GM21717 (cell line): Measurements from ENCODE around the gene BACH2.

Experiments
- ATAC-seq: cut with Tn5 transposase; IDR thresholded peaks from one replicate; pipeline ENCODE4 v1.9.1; 2021; ENCODE audit warnings: mild to moderate bottlenecking, moderate library complexity; ENCODE audit not compliant: unreplicated experiment

The BACH2 gene

GRCh38 chr6:90003941-90004340 lies 292.7 kb downstream of the BACH2 start:
- ATAC-seq = no peak

GRCh38 chr6:90003069-90003795 lies 293.4 kb downstream of the BACH2 start:
- no peak for ATAC-seq

GRCh38 chr6:90000864-90001731 lies 295.5 kb downstream of the BACH2 start:
- ATAC-seq = no peak

DNA sequence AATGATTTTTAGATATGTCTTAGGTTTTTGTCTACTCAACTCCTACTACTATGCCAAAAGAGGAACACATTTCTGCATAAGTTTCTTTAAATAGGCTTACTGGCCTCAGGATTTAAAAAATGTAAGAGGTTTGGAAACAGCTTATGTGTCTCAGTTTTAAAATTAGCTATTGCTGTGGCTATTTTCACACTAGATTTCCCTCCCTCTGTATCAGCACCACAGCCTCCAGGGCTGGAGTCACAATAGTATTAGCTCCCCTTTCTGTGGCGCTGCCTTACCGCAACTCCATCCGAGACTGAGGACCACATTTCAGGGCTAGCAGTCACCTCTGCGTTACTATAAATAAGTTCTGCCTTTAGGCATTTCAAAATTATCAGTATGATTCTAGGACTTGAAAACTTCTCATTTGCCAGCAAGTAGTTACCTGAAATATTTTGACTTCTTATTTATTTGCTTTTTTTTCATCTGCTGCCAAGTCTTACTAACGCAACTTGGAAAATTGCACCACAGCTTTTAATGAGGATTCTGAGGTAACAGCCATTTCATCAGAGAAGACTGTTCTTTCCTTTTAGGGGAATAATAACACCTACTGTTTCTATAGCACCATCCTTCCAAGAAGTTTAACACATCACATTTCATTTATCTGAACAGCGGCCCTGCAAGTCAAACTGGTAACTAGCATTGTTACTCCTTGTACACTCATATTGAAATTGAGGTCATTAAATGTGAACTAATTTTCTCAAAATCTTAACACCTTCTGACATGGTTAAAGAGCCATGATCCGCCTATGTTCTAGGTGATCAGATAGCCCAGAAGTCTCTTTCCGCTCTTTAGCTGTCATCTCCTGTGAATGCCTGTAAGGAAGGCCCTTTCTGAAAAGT lies 296.5 kb downstream of the BACH2 start:
- ATAC-seq = no peak

- ATAC-seq = no peak
Measured at GRCh38 chr6:89999154-89999553, 297.5 kb downstream of the BACH2 start.

DNA sequence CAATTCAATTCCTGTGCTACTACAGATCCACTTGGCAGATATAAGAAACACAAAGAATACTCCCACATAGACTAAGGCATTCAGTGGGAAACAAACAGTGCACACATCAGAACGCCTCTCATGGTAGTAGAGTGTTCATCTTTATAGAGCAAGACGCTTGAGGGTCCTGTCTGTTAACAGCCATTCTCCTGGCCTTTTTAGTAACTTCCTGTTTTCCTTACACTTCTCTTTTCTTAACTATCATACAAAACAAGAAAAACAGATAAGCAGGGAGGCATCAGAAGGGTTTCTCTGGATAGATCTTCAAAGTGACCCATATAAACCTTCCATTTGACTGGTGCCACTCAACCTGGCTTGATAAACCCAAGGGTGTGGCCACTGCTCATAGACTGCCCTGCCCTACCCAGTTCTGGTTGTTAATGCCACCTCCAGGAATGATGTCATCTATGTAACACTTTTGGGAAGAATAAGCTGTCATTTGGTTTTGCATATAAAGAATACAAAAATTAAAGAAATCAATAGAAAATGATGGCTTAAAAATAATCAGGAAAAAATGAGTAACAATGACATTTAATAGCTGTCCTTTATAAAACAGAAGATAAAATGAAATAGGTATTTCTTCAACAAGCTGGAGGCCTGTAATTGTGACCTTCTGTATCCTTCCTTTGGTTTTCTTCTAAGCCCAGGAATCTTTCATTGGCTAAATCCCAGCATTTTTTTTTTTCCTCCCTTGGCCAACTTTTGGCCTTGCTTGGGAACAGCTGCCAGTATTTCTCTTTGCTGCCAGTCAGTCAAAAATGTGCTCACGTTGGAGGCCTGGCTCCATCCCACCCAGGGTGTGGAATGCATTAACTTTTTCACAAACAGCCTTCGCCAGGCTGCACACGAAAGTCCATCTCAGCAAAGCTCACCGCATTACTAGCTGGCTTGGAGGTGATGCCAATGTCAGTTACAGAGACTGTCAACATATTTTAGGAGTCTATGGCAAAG lies 298.9 kb downstream of the BACH2 start:
- no peak for ATAC-seq

- no peak for ATAC-seq
Measured at GRCh38 chr6:89993411-89993810, 303.2 kb downstream of the BACH2 start.

GRCh38 chr6:89992818-89993217 lies 303.8 kb downstream of the BACH2 start:
- ATAC-seq = no peak

GRCh38 chr6:89989742-89990141 lies 306.9 kb downstream of the BACH2 start:
- ATAC-seq = no peak

DNA sequence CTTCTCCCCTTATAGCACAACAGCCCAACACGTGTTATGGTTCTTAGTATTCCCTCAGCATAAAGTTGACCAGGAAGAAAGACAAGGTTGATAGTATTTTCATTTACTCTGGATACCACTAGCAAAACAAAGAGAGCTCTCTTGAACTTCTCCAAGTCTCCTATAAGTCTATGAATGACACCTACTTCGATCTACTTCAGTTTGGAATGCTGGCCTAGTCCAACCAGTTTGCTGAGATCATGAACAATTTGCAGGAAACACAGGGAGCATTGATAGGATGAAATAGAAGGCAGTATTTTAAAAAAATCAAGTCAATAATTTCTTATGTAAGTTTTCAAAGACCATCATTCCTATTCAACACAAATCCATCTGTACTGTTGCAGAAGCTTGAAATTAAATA lies 308.8 kb downstream of the BACH2 start:
- no peak for ATAC-seq

DNA sequence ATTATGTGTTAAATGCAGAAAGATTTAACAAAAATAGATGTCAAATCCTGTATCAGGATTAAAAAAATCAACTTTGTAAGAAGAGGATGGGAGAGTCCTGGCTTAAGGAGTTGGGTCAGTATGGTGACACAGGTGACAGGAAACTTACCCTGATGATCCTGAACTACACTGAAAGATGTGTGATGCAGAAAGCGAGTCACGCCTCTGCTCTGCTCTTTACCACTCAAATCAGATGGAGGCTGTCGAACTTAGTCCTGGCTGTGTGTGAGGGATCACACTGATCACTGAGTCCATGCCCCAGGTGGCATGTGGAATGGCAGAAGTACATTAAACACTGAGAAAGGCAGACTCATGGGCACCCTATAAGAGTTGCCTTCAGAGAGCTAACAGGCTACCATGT lies 309.5 kb downstream of the BACH2 start:
- ATAC-seq = no peak

DNA sequence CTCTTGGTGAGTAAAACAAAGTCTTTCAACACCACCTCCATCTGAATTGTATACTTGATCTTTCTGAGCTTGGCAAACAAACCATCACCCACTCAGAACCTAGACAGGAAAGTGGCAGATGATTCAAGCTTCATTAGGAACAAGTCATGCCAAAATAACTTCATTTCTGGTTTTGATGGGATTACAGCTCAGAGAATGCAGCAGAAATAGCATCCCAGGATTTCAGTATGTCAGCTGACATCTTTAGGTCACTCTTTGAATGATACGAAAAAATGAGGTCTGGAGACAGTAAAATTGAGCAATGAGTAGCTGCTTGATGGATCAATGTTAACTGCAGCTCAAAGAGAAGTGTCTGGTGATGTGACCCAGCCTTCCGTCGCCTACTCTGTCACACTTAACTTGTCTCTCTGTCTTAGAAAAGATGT lies 310.0 kb downstream of the BACH2 start:
- no peak for ATAC-seq

DNA sequence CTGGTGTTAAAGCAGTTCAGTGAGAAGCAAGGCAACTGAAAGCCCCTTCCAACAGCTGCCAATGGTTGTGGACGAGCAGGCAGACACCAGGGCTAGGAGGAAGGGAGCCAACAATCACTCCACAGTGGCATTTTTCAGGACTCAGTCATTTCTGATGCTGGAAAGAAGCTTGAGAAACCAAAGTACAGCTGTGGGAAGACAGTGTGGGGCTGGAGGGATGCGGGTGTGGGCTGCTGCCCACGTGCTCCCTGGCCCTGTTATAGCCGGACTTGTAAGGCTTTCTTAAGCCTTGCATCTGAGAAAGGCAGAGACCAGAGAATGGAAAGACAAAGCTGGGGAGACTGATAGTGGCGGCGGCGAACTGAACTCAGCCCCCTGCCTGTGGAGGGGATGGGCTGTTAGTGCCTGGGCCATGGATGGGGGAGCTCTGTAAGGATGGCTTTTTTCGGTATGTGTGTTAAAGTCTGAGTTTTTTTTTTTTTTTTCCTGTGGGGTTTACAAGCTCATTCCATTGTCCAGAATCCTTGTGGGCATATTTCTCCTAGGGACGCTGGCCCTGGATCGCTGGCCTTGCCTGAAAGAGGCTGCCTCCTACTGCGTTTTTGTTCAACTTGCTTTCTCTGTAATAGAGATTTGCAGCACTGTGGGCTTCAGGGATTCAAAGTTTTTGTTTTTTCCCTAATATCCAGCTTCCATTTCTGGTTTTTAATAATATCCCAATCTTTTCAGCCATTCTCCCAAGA lies 310.7 kb downstream of the BACH2 start:
- no peak for ATAC-seq

GRCh38 chr6:89984926-89985750 lies 311.5 kb downstream of the BACH2 start:
- ATAC-seq = no peak

DNA sequence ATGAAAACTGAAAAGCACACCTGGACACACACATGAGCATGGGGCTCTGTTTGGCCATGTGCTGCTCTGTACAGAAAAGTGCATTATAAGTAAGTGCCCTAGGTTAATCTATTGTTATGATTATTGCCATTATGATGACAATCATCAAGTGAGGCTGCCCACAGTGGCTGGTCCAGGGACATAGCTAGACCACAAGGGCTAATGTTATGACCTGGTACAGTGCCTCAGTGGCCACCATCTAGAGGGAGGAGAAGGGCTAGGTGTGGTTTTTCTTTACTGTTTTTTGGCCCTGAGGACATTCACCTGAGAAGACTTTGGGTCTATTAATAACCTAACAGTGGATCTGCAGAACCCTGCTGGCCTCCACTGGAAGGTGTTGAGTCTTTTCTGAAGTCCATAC lies 316.3 kb downstream of the BACH2 start:
- ATAC-seq = no peak

- no peak for ATAC-seq
Measured at GRCh38 chr6:89979481-89980119, 317.0 kb downstream of the BACH2 start.

DNA sequence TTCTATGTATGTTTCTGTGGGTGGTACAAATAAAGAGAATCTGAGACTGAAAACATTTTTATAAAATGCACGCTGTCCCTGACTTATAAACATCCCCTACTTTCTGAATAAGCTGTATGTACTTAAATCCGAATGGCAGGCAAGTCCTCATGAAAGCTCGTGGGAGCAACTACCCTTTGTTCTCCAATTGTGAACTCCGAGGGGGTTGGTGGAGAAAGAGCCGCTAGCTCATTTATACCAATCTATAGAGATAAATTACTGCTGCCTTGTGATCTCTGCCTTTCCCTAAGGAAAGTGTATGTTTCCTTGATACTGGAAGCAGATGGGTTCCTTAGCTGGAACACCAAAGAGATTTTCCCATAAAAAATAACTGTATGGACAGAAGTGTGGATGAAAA lies 317.9 kb downstream of the BACH2 start:
- no peak for ATAC-seq
